H1 (cell line): Measurements from ENCODE around the gene DFFB. TPM values are rescaled to one million over a fixed set of nuclear protein-coding genes. Genes with fewer than 3 reads are reported as not detected.

Experiments
- CTCF ChIA-PET: fragments of 300-600 bp; sonication (Branson Sonifier 250); formaldehyde crosslinking; loops from one replicate; lab custom pipeline; 2021; ENCODE audit not compliant: partially characterized antibody; lab: Charles Lee
- POLR2A ChIA-PET: fragments of 300-600 bp; sonication (Branson Sonifier 250); formaldehyde crosslinking; loops from one replicate; lab custom pipeline; 2021; ENCODE audit warnings: inconsistent platforms; ENCODE audit not compliant: partially characterized antibody; lab: Charles Lee
- DNase-seq, 2 experiments: peaks; one replicate each; pipeline versions ENCODE4 v3.0.0 to v3.0.0-alpha.2; 2010 to 2022; ENCODE audit warnings: low spot score in 2 of 2, low read depth in 1 of 2, mixed read lengths in 1 of 2
- FAIRE-seq: peaks from 2 replicates; lab custom pipeline; 2011; peaks lifted over from hg19 to GRCh38; lab: Jason Lieb, UNC
- H2AFZ ChIP-seq: 2 replicates; pipeline ENCODE4 v1.8.1; 2012; ENCODE audit warnings: low read length, inconsistent platforms
- H2AK5ac ChIP-seq: 2 replicates; pipeline ENCODE4 v1.6.1; 2013; ENCODE audit warnings: low read depth, low read length
- H2BK120ac ChIP-seq: replicated peaks from 2 replicates; pipeline ENCODE3; 2013; ENCODE audit warnings: low read depth, low read length, inconsistent platforms
- H2BK12ac ChIP-seq: 2 replicates; pipeline ENCODE4 v1.6.1; 2013; ENCODE audit warnings: low read depth, low read length
- H2BK15ac ChIP-seq: 2 replicates; pipeline ENCODE4 v1.6.1; 2013; ENCODE audit warnings: low read length
- H2BK20ac ChIP-seq: 2 replicates; pipeline ENCODE4 v1.6.1; 2013; ENCODE audit warnings: low read length
- H2BK5ac ChIP-seq: 2 replicates; pipeline ENCODE4 v1.6.1; 2013; ENCODE audit warnings: low read depth, low read length
- H3K14ac ChIP-seq: 2 replicates; pipeline ENCODE4 v1.6.1; 2013; ENCODE audit warnings: inconsistent platforms; ENCODE audit not compliant: insufficient read length
- H3K18ac ChIP-seq: 2 replicates; pipeline ENCODE4 v1.6.1; 2013; ENCODE audit warnings: low read length; ENCODE audit errors: extremely low read depth
- H3K23ac ChIP-seq: 2 replicates; pipeline ENCODE4 v1.6.1; 2013; ENCODE audit warnings: inconsistent platforms; ENCODE audit not compliant: insufficient read length
- H3K23me2 ChIP-seq: 2 replicates; pipeline ENCODE4 v1.6.1; 2013; ENCODE audit warnings: low read depth, low read length
- H3K27ac ChIP-seq: 2 replicates; pipeline ENCODE4 v1.6.1; 2011; ENCODE audit warnings: low read depth, low read length, inconsistent platforms
- H3K27me3 ChIP-seq, 4 experiments: replicated peaks in 1 of 4; 1 replicate in 1 of 4; 2 replicates in 3 of 4; pipeline versions ENCODE4 v1.6.1 to v1.8.1; 2011 to 2013; ENCODE audit warnings: low read length in 3 of 4, mild to moderate bottlenecking in 3 of 4, inconsistent platforms in 2 of 4, mixed read lengths in 2 of 4, moderate library complexity in 1 of 4; ENCODE audit not compliant: control insufficient read depth in 3 of 4, insufficient read depth in 3 of 4; ENCODE audit errors: extremely low read depth in 1 of 4
- H3K36me3 ChIP-seq, 4 experiments: 2 replicates each; pipeline versions ENCODE4 v1.6.1 to v1.8.1; 2011 to 2013; ENCODE audit warnings: mild to moderate bottlenecking in 4 of 4, low read length in 3 of 4, moderate library complexity in 2 of 4, control low read depth in 1 of 4, inconsistent platforms in 1 of 4; ENCODE audit not compliant: insufficient read depth in 4 of 4, control insufficient read depth in 2 of 4
- H3K4ac ChIP-seq: replicated peaks from 2 replicates; pipeline ENCODE3; 2013; ENCODE audit warnings: low read length, low read depth, mixed read lengths, inconsistent platforms; ENCODE audit not compliant: insufficient read length
- H3K4me1 ChIP-seq, 4 experiments: replicated peaks in 1 of 4; 1 replicate in 1 of 4; 2 replicates in 3 of 4; pipeline versions ENCODE4 v1.6.1 to v1.8.1; 2011 to 2013; ENCODE audit warnings: low read length in 3 of 4, inconsistent platforms in 2 of 4, mixed read lengths in 1 of 4; ENCODE audit not compliant: insufficient read depth in 4 of 4, control insufficient read depth in 3 of 4
- H3K4me2 ChIP-seq, 2 experiments: 2 replicates each; pipeline versions ENCODE4 v1.6.1 to v1.8.1; 2011 to 2013; ENCODE audit warnings: low read depth in 2 of 2, low read length in 2 of 2, control low read depth in 1 of 2, inconsistent platforms in 1 of 2, mild to moderate bottlenecking in 1 of 2; ENCODE audit not compliant: insufficient read depth in 1 of 2
- H3K4me3 ChIP-seq, 4 experiments: fragments of 200-600, 300-600 bp in 1 of 4; sonication (generic), shearing (Covaris generic), sonication (Bioruptor Twin) in 1 of 4; 2 replicates each; pipeline versions ENCODE4 v1.5.1 to v1.8.1; 2011 to 2016; ENCODE audit warnings: low read length in 4 of 4, low read depth in 3 of 4, control low read depth in 2 of 4, inconsistent platforms in 2 of 4, mild to moderate bottlenecking in 2 of 4, mixed read lengths in 1 of 4, moderate library complexity in 1 of 4; ENCODE audit not compliant: insufficient read depth in 2 of 4; ENCODE audit errors: extremely low read depth in 1 of 4
- H3K56ac ChIP-seq: replicated peaks from 2 replicates; pipeline ENCODE3; 2013; ENCODE audit warnings: low read depth, mild to moderate bottlenecking, mixed read lengths, low read length, inconsistent platforms; ENCODE audit not compliant: insufficient read length
- H3K79me1 ChIP-seq: 2 replicates; pipeline ENCODE4 v1.6.1; 2013; ENCODE audit warnings: low read depth, low read length, control low read depth
- H3K79me2 ChIP-seq, 2 experiments: 2 replicates each; pipeline versions ENCODE4 v1.6.1 to v1.8.1; 2012 to 2013; ENCODE audit warnings: low read length in 2 of 2, mild to moderate bottlenecking in 2 of 2, inconsistent platforms in 1 of 2; ENCODE audit not compliant: insufficient read depth in 2 of 2, control insufficient read depth in 1 of 2
- H3K9ac ChIP-seq, 4 experiments: replicated peaks in 1 of 4; 1 replicate in 1 of 4; 2 replicates in 3 of 4; pipeline versions ENCODE4 v1.6.1 to v1.8.1; 2011 to 2013; ENCODE audit warnings: low read depth in 3 of 4, low read length in 3 of 4, control low read depth in 2 of 4, mild to moderate bottlenecking in 2 of 4, moderate library complexity in 2 of 4, inconsistent platforms in 1 of 4; ENCODE audit errors: extremely low read depth in 1 of 4
- H3K9me3 ChIP-seq, 2 experiments: 2 replicates each; pipeline versions ENCODE4 v1.6.1 to v1.8.1; 2012 to 2013; ENCODE audit warnings: mild to moderate bottlenecking in 2 of 2, moderate library complexity in 2 of 2, control low read depth in 1 of 2, inconsistent platforms in 1 of 2, low read depth in 1 of 2, low read length in 1 of 2, mixed read lengths in 1 of 2; ENCODE audit not compliant: insufficient read depth in 2 of 2
- H4K20me1 ChIP-seq, 2 experiments: replicated peaks in 1 of 2; 2 replicates each; pipeline versions ENCODE3 to v1.8.1; 2011 to 2013; ENCODE audit warnings: inconsistent platforms in 2 of 2, low read length in 2 of 2, mild to moderate bottlenecking in 1 of 2; ENCODE audit not compliant: insufficient read depth in 2 of 2, control insufficient read depth in 1 of 2
- H4K5ac ChIP-seq: 2 replicates; pipeline ENCODE4 v1.6.1; 2013; ENCODE audit warnings: low read length, low read depth, mixed read lengths, inconsistent platforms; ENCODE audit not compliant: insufficient read length
- H4K8ac ChIP-seq: 2 replicates; pipeline ENCODE4 v1.8.0; 2013; ENCODE audit warnings: mild to moderate bottlenecking, moderate library complexity, low read length, inconsistent platforms; ENCODE audit not compliant: insufficient read depth; ENCODE audit errors: extremely low read depth
- H4K91ac ChIP-seq: replicated peaks from 2 replicates; pipeline ENCODE3; 2013; ENCODE audit warnings: low read length, mixed read lengths, inconsistent platforms; ENCODE audit not compliant: insufficient read length
- BACH1 ChIP-seq: IDR thresholded peaks from 2 replicates; pipeline ENCODE4 v1.6.1; 2012; ENCODE audit warnings: low read length, improper control_type of control experiment
- EP300 ChIP-seq, 2 experiments: IDR thresholded peaks; 1 replicate in 1 of 2; 2 replicates in 1 of 2; pipeline ENCODE4 v1.6.1; 2011 to 2012; ENCODE audit warnings: low read depth in 2 of 2, low read length in 2 of 2, mild to moderate bottlenecking in 2 of 2, borderline replicate concordance in 1 of 2, inconsistent platforms in 1 of 2, moderate library complexity in 1 of 2
- SP2 ChIP-seq: IDR thresholded peaks from 2 replicates; pipeline ENCODE4 v1.6.1; 2012; ENCODE audit warnings: mild to moderate bottlenecking, low read length, inconsistent platforms
- WGBS, 2 experiments: shearing (Covaris generic) in 1 of 2; methylation state at CpG; one replicate each; pipeline versions ENCODE4 v1.1.6 to v1.1.7; 2013 to 2015; ENCODE audit warnings: low lambda C conversion rate in 2 of 2, mixed read lengths in 2 of 2, inconsistent platforms in 1 of 2, low coverage in 1 of 2, missing lambda C conversion rate in 1 of 2; ENCODE audit not compliant: insufficient replicate concordance in 2 of 2, insufficient coverage in 1 of 2, insufficient read length in 1 of 2; ENCODE audit errors: extremely low coverage in 1 of 2, missing lambda C conversion rate in 1 of 2; 5-methylcytosine and 5-hydroxymethylcytosine counted together
- polyA plus RNA-seq, 7 experiments: library from polyadenylated mRNA; depleted of rRNA in 3 of 7; stranded (reverse) in 5 of 7; unstranded in 2 of 7; fragments of >200 nt in 5 of 7; fragments of 200-250 nt in 2 of 7; gene quantifications; 1 replicate in 5 of 7; 2 replicates in 1 of 7; 4 replicates in 1 of 7; pipeline versions ENCODE4 v1.2.1 to v1.2.3, GENCODE V29; 2011 to 2013; ENCODE audit warnings: missing spikeins in 2 of 7, mixed read lengths in 2 of 7
- total RNA-seq: library from RNA; stranded (reverse); fragmentation: NEBNext Ultra II Directional; extraction: Animal tissue kit (Norgen Biotek cat#: 25700); gene quantifications from 2 replicates; pipeline ENCODE4 v1.2.1, GENCODE V29; 2021

Gene DFFB
- total and polyA plus RNA-seq, 2 of the 8 experiments (the other 6 are each of a cell fraction or from before 2014, with no cell fraction given), result 8.6 to 11.9 TPM

DNA sequence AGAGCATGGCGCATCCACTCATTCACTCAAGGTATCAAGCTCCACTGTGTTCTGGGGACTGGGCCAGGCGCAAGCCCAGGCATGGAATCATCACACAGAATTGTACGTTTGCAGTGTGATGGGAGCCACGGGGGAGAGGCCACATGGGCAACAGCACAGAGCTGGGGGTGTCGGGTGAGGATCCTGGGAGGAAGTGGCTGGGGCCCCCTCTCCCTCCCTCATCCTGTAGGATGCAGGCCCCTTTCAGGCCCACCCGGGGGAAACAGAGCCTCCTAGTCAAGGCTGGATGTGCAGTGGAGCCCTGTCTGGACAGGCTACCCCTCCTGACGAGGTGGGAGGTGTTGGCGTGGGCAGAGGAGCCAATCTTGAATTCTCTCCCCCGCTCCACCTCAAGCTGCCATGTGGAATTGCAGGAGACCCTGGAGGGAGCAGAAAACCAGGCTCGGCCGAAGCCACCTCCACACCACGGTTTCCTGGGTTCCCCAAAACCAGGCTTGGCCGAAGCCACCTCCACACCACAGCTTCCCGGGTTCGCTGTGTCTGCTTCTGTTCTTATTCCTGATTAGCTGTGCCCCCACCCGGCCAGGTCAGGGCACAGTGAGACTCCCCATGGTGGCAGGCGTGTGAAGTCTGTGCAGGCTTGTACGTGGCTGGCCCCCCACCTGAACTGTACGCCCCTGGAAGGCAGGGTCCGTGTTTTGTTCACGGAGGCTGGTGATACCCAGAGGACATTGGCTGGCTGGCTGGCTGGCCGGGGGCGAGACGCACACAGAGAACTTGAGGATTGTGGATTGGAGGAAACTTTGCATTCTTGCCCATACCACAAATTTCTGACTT lies 46.9 kb downstream of the DFFB start:
- no peak overlapping the region for H3K56ac ChIP-seq
- H3K4me3 ChIP-seq, result no peak overlapping the region
- H3K23me2 ChIP-seq, result peaks cover 8% of the 10 kb centered on the region
- H3K27ac ChIP-seq, result no peak overlapping the region
- no peaks in the 10 kb centered on the region for H3K36me3 ChIP-seq
- no peaks in the 10 kb centered on the region for H3K27me3 ChIP-seq
- H2AK5ac ChIP-seq, result no peak overlapping the region
- peaks cover 0 to 3% of the 10 kb centered on the region in 2 experiments for H4K20me1 ChIP-seq
- WGBS, 2 experiments, result 86% methylated on average over 21 of the region's 24 CpGs; no CpG with 5 or more reads in 1 of the 2 experiments
- H2BK5ac ChIP-seq, result peak overlapping the region; percentile 44; the same call in 1 of the 2 replicates
- no peak for FAIRE-seq
- H4K91ac ChIP-seq, result peak overlapping the region; percentile 51
- no peak overlapping the region for H2BK20ac ChIP-seq
- 0 out of 2 replicates have a peak overlapping the region, but pooled peaks have one; percentile 39 for H2BK12ac ChIP-seq
- peak overlapping the region; percentile 23; the same call in 1 of the 2 replicates for H4K8ac ChIP-seq
- H3K79me2 ChIP-seq, result peaks cover 0 to 3% of the 10 kb centered on the region in 2 experiments; a peak in 2 of 4 replicates
- H3K79me1 ChIP-seq, result no peaks in the 10 kb centered on the region; the same call in 1 of the 2 replicates
- peak overlapping the region; percentile 29; the same call in 1 of the 2 replicates for H2BK15ac ChIP-seq
- DNase-seq, result no peak
- H3K9me3 ChIP-seq, result no peaks in the 10 kb centered on the region
- H2AFZ ChIP-seq, result no peak overlapping the region
- POLR2A ChIA-PET, result no interaction called here
- CTCF ChIA-PET, result interaction anchor here (0.8 to 1.9 kb wide), 2 partner anchors 9 to 117 kb away, joined by 3 to 6 read pairs; no protein-coding TSS in a partner anchor
- no peak overlapping the region for H3K4me2 ChIP-seq
- no peak overlapping the region for H3K9ac ChIP-seq
- H4K5ac ChIP-seq, result no peak overlapping the region
- H3K4me1 ChIP-seq, result peaks cover 0 to 12% (median 2%) of the 10 kb centered on the region in 4 experiments; a peak in 1 of 7 replicates
- H3K14ac ChIP-seq, result no peak overlapping the region
- H3K18ac ChIP-seq, result no peak overlapping the region; the same call in 1 of the 2 replicates
- no peak overlapping the region for H3K23ac ChIP-seq
- TF ChIP-seq EP300 (IDR thresholded peaks at IDR 0.05; ENCODE audit: borderline replicate concordance in 1 of 2, low read depth in 2 of 2, low read length in 2 of 2) (no peak), BACH1 (no peak), SP2 (no peak)
- TF ChIP-seq, all 59 proteins: peak for 0
- no peak overlapping the region for H2BK120ac ChIP-seq
- H3K4ac ChIP-seq, result no peak overlapping the region
